PC-3 (cell line): Measurements from ENCODE around the gene RSPH10B2.
"Not testable (repeated sequence)": the region's sequence is repeated elsewhere in the genome, so short reads cannot be mapped to it uniquely, and the experiment has no call there.

Experiments used
- CTCF ChIP-seq: fragments of 300-600 bp; sonication (generic); conservative IDR thresholded peaks from 2 replicates; pipeline ENCODE4 v1.5.1; 2017; ENCODE audit warnings: antibody characterized with exemption, low read depth, mild to moderate bottlenecking, low read length
- EZH2 ChIP-seq: fragments of 300-600 bp; sonication (generic); IDR thresholded peaks from one replicate; pipeline ENCODE4 v1.6.1; 2017; ENCODE audit warnings: antibody characterized with exemption, mild to moderate bottlenecking, low read length; ENCODE audit not compliant: unreplicated experiment
- EZH2phosphoT487 ChIP-seq: fragments of 300-600 bp; sonication (generic); IDR thresholded peaks from 2 replicates; pipeline ENCODE4 v1.6.1; 2018; ENCODE audit warnings: mild to moderate bottlenecking, antibody characterized with exemption, low read length, borderline replicate concordance

DNA sequence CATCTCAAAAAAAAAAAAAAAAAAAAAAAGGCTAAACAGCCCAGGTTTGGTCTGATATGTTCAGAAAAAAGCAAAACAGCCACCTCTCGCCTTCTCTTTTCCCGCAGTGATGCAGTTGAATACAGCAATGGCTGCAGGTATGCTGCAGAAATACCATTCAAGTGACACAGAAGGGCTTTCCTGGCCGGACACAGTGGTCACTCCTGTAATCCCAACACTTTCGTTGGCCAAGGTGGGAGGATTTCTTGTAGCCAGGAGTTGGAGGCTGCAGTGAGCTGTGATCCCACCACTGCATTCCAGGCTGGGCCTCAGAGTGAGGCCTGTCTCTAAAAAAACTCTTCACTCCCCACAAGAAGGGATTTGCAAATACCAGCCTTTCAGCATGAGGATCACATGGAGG lies 29.6 kb upstream of the RSPH10B2 start:
- TF ChIP-seq CTCF, EZH2, EZH2phosphoT487: not testable (repeated sequence)
